ENCODE data around the gene KCNC1.

DNA sequence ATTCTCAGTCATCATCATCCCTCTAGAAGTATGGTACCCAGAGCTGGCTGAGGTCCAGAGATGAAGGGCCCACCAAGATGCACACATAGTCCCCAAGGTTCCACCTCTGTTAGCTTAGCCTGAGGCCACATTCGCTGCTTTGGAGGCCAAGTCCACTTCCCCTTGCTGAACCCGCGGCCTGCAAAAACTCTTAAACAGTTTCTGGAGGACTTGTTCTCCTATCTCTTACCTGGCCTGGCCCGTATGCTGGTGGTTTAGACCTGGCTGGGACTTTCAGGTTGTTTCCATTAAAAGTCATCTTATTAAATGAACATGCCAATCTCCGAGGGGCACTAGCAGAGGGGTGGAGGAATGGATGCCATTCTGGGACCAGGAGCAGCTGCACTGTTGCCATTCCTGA is 64.6 kb downstream of the KCNC1 start:
- TF ChIP-seq POLR2A (IDR thresholded peaks at IDR 0.05; ENCODE audit: low read depth, low read length) (no peak), POU2F2 (IDR thresholded peaks at IDR 0.05; ENCODE audit: low read depth, low read length) (no peak), TAF1 (IDR thresholded peaks at IDR 0.05; ENCODE audit: low read depth, low read length) (no peak), POLR2AphosphoS5 (IDR thresholded peaks at IDR 0.05; ENCODE audit: low read depth, low read length) (no peak), SPI1 (IDR thresholded peaks at IDR 0.05; ENCODE audit: low read depth, low read length) (no peak)
